Upper lobe of right lung (tissue), 1 donor: ENCODE results near the gene RAB10. TPM values are rescaled to one million over a fixed set of nuclear protein-coding genes. Genes with fewer than 3 reads are reported as not detected.

Experiments
- ATAC-seq: fragments of 200-7000 bp; cut with Tn5 transposase; one replicate; pipeline ENCODE4 v1.9.1; 2020; ENCODE audit warnings: mild to moderate bottlenecking, moderate library complexity
- DNase-seq: peaks from one replicate; pipeline ENCODE4 v3.0.0-alpha.2; 2020
- H3K27ac ChIP-seq: fragments of 200-600 bp; one replicate; pipeline ENCODE4 v1.8.0; 2022
- H3K27me3 ChIP-seq: fragments of 200-600 bp; one replicate; pipeline ENCODE4 v1.8.0; 2022; ENCODE audit warnings: mild to moderate bottlenecking
- H3K36me3 ChIP-seq: fragments of 200-600 bp; one replicate; pipeline ENCODE4 v1.8.0; 2022
- H3K4me1 ChIP-seq: fragments of 200-600 bp; one replicate; pipeline ENCODE4 v1.8.0; 2022
- H3K4me3 ChIP-seq: fragments of 200-600 bp; one replicate; pipeline ENCODE4 v1.8.0; 2022; ENCODE audit warnings: mild to moderate bottlenecking
- H3K9me3 ChIP-seq: fragments of 200-600 bp; one replicate; pipeline ENCODE4 v1.8.0; 2022
- CTCF ChIP-seq: fragments of 200-600 bp; IDR thresholded peaks from one replicate; pipeline ENCODE4 v1.8.0; 2022; ENCODE audit warnings: antibody characterized with exemption
- intact Hi-C: fragments of 100-400 bp; cut with DNase I; formaldehyde crosslinking; loops from one replicate; pipeline ENCODE4 v1.11.0; 2022
- total RNA-seq: library from RNA; stranded (reverse); fragmentation: NEBNext Ultra II Directional; extraction: Animal tissue kit (Norgen Biotek cat#: 25700); gene quantifications from one replicate; pipeline ENCODE4 v1.2.1, GENCODE V29; 2021
- donor health status: DM: no; HTN: yes; CAD: no; lungs with severe emphysema.

RAB10 gene
- total RNA-seq, 1 donor from 2014 or later, result 111 TPM

GRCh38 chr2:26114151-26114550, 80.3 kb downstream of the RAB10 start:
- no peaks in the 10 kb centered on the region for H3K9me3 ChIP-seq
- peaks cover 34% of the 10 kb centered on the region for H3K36me3 ChIP-seq
- intact Hi-C loops, result no loop called here
- H3K27me3 ChIP-seq, result no peaks in the 10 kb centered on the region
- no peak overlapping the region for H3K27ac ChIP-seq
- TF ChIP-seq CTCF, result no peak
- H3K4me1 ChIP-seq, result no peaks in the 10 kb centered on the region
- no peak overlapping the region for H3K4me3 ChIP-seq
- DNase-seq, result no peak
- ATAC-seq, result no peak

- no peak overlapping the region for H3K27ac ChIP-seq
- DNase-seq (no peak), ATAC-seq (no peak)
- no peaks in the 10 kb centered on the region for H3K36me3 ChIP-seq
- intact Hi-C loops, result no loop called here
- H3K27me3 ChIP-seq, result no peaks in the 10 kb centered on the region
- no peak overlapping the region for H3K4me3 ChIP-seq
- no peaks in the 10 kb centered on the region for H3K9me3 ChIP-seq
- no peaks in the 10 kb centered on the region for H3K4me1 ChIP-seq
- no peak for TF ChIP-seq CTCF
Observed at GRCh38 chr2:26118682-26119081, 84.8 kb downstream of the RAB10 start.

- Histone ChIP-seq H3K4me1 (no peaks in the 10 kb centered on the region), H3K27ac (no peak overlapping the region), H3K27me3 (no peaks in the 10 kb centered on the region), H3K9me3 (no peaks in the 10 kb centered on the region), H3K36me3 (no peaks in the 10 kb centered on the region), H3K4me3 (no peak overlapping the region)
- TF ChIP-seq CTCF, result no peak
- intact Hi-C loops, result no loop called here
- DNase-seq (no peak), ATAC-seq (no peak)
Observed at GRCh38 chr2:26119521-26119920, 85.6 kb downstream of the RAB10 start.

- TF ChIP-seq CTCF, result no peak
- intact Hi-C loops, result no loop called here
Observed at GRCh38 chr2:26122630-26123029, 88.7 kb downstream of the RAB10 start.

GRCh38 chr2:26123426-26123825, 89.5 kb downstream of the RAB10 start:
- Histone ChIP-seq H3K4me3 (no peak overlapping the region), H3K36me3 (peaks cover 11% of the 10 kb centered on the region), H3K9me3 (no peaks in the 10 kb centered on the region), H3K27me3 (no peaks in the 10 kb centered on the region), H3K27ac (no peak overlapping the region), H3K4me1 (no peaks in the 10 kb centered on the region)
- DNase-seq (no peak), ATAC-seq (no peak)
- no peak for TF ChIP-seq CTCF
- intact Hi-C loops, result no loop called here

More at GRCh38 chr2:26122630-26123029, 88.7 kb downstream of the RAB10 start:
- ATAC-seq, result no peak
- H3K27ac ChIP-seq, result no peak overlapping the region
- H3K27me3 ChIP-seq, result no peaks in the 10 kb centered on the region
- H3K4me3 ChIP-seq, result no peak overlapping the region
- peaks cover 3% of the 10 kb centered on the region for H3K36me3 ChIP-seq
- no peak for DNase-seq
- H3K9me3 ChIP-seq, result no peaks in the 10 kb centered on the region
- H3K4me1 ChIP-seq, result no peaks in the 10 kb centered on the region

GRCh38 chr2:26126074-26126473, 92.2 kb downstream of the RAB10 start:
- peaks cover 24% of the 10 kb centered on the region for H3K36me3 ChIP-seq
- no peak overlapping the region for H3K4me3 ChIP-seq
- no peaks in the 10 kb centered on the region for H3K9me3 ChIP-seq
- DNase-seq (no peak), ATAC-seq (no peak)
- H3K27ac ChIP-seq, result no peak overlapping the region
- H3K4me1 ChIP-seq, result no peaks in the 10 kb centered on the region
- intact Hi-C loops, result no loop called here
- TF ChIP-seq CTCF, result no peak
- no peaks in the 10 kb centered on the region for H3K27me3 ChIP-seq
